Epidermal melanocyte (primary cell): ENCODE data around the gene LHFPL3.

Experiments used
- DNase-seq: peaks from one replicate; pipeline ENCODE4 v3.0.0; 2011; ENCODE audit warnings: low spot score; ENCODE audit not compliant: insufficient read length

The LHFPL3 gene

GRCh38 chr7:104839842-104840241, 511.4 kb downstream of the LHFPL3 start:
- DNase-seq, result no peak

DNA sequence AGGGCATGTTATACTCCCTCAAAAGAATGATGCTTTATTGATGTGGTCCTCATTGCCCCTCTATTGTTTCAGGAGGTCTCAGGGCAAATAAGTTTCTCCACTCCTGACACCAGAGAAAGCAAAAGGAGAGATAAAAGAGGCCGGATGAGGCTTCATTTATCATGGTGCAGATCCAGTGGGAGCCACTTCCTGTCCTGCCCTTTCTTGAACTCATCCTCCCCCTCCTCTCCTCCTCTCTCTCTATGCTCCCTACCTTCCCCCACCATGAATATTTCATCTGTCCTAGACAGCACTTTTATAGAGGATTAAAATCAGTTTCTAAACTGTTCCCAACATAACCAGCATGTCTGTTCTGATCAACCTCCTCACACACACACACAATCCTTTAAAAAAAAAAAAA, 513.4 kb downstream of the LHFPL3 start:
- no peak for DNase-seq

- no peak for DNase-seq
These were observed 514.8 kb downstream of the LHFPL3 start for GRCh38 chr7:104843198-104843597.

- DNase-seq, result no peak
These were observed 517.2 kb downstream of the LHFPL3 start for GRCh38 chr7:104845557-104845956.

- DNase-seq, result no peak
These were observed 518.3 kb downstream of the LHFPL3 start for GRCh38 chr7:104846731-104847130.

DNA sequence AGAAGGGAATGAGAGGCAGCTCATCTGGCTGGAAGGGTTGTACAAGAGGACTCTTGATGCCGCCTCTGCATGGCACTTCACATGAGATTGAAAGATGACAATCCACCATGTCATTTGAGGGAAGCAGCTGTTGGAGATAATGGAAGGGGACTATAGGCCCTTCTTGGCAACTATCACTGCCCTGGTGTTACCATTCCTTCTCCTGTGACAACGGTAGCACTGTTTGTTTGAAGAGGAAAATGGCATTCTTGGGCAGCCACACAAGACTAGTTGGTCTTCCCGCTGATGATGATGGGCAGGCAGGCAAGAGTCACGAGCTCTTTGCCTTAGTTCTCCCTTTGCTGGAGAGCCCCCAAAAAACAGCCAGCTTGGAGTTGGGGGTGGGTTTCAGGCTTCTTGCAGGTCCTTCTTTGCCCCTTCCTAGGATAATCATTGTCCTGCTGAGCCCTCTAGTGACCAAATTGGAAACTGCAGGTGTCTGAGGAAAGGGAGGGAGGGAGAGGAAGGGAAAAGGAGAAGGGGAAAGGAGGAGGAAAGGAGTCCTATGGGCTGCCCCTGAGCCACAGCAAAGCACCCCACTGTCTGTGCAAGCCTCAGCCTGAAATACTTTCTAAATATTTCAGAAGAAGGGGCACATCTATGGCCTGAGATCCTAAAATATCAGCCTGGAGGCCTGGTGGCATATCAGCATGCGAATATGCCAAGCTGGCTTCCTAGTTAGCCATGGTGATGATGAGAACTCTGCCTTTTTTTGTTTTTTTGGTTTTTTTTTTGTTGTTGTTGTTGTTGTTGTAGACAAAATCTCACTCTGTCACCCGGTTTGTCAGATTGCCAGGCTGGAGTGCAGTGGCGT, 520.0 kb downstream of the LHFPL3 start:
- DNase-seq, result peak; percentile 32

DNA sequence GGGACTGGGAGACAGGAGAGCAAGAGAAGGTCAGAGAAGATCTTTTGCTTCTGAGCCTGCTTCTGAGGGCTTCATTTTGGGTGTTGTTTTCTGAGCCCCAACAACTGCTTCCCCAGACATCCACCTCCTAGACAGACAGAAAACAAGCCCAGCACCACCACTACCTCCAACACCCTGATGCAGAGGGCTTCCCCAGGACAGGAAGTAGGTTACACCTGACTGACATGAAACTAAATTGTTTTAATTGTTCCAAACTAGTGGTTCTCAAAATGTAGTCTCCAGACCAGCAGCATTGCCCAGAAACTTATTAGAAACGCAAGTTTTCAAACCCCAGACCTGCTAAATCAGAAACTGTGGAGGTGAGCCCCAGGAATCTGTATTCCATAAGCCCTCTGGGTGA, 522.0 kb downstream of the LHFPL3 start:
- DNase-seq, result no peak

- no peak for DNase-seq
These were observed 522.9 kb downstream of the LHFPL3 start for GRCh38 chr7:104851268-104851667.

GRCh38 chr7:104852386-104852785, 524.0 kb downstream of the LHFPL3 start:
- no peak for DNase-seq

DNA sequence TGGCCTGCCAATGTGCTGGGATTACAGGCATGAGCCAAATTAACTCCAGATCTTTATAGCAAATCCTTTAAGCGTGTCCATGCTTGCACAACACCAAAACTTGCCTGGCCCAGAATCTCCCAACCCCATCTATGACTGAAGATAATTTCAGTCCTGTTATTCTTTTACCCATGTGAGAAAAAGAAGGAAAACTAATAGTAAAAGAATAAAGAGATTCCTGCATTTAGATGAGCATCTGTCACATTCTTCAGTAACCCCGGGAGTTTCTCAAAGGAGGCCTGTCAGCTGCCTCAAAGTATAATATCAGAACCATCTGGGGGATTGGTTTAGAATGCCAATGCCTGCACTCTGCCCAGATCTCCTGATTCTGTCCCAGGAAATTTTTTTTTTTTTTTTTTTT, 527.5 kb downstream of the LHFPL3 start:
- peak; percentile 28 for DNase-seq

DNA sequence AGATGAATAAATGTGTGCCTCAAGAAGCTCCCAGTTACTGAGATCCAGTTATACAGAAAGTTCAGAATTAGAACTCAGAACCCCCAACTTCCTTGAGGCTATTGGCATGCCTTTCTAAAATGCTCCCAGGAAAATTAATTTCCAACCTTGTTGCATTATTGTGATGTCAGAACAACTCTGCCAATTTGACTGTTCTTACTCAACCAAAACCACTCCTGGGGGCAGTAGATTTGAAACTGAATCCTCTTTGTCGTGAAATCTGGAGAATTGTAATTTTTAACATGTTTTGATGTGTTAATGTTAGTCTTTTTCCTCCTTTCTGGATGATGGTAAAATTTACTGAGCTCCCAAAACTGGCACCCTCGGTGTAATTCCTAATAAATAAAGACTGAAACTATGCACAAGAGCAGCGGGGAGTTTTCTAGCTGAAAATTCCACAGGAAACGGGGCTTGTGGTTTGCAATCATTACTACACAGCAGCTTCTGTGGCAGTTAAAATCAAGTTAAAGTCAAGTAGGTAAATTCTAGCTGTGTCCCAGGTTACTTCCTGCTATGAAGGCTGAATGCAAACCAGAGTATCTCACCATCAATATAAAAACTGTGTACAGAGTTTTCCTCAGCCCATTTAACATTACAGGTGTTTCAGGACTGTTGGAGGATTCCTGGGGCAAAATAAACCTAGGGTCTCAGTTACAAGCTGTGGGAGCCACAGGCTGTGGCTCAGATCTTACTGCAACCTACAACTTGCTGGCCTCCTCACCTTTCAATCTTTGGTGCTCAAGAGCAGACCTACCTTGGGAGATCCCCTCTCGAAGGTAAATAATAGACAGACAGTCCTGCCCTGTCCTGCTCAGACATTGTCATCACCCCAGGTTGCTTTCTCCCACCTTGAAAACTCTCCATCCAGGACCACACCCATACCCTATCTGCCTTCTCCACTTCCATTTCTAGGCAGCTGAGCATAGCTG, 529.3 kb downstream of the LHFPL3 start:
- no peak for DNase-seq

GRCh38 chr7:104859754-104860426, 531.5 kb downstream of the LHFPL3 start:
- no peak for DNase-seq

- no peak for DNase-seq
These were observed 533.5 kb downstream of the LHFPL3 start for GRCh38 chr7:104861729-104862390.

DNA sequence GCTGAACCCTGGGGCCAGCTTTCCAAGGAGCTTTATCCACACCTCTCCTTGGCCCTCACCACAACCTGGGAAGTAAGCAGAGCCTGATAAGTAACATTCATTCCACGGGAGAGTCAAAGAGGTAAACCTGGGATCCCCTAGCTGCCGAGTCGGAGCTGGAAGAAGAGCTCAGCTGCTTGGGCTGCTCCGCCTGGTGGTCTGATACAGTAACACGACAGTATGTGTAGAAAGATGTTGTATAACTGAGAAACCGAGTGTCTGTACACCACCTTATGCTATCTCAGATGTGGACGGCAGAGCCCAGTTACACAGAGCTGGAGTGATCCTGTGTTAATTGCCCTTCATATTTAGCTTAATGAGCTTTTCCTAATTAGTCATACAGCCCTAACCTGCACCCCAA, 534.3 kb downstream of the LHFPL3 start:
- no peak for DNase-seq

DNA sequence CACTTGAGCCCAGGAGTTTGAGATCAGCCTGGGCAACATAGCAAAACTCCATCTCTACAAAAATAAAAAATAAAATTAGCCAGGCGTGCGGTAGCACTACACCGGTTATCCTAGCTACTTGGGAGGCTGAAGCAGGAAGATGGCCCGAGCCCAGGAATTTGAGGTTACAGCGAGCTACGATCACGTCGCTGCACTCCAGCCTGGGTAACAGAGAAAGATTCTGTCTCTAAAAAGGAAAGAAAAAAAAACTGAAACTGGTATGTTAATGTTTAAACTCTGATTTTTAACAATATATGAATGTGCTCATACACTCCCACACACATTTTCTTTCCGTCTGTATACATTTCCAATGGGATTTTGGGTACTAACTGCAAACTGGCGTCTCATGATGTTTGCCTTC, 545.0 kb downstream of the LHFPL3 start:
- no peak for DNase-seq

DNA sequence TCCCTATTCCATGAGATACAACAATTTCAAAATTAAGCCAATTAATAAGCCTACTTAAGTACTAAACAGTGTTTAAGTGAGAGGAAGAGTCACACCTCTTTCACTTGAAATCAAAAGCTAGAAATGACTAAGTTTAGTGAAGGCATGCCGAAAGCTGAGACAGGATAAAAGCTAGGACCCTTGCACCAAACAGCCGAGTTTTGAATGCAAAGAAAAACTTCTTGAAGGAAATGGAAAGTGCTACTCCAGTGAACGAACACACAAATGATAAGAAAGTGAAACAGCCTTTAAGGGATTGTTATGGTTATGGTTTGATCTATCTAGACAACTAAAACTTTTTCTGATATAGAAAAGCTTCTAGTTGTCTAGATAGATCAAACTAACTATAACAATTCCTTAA, 550.2 kb downstream of the LHFPL3 start:
- DNase-seq, result no peak

GRCh38 chr7:104883248-104883717, 554.9 kb downstream of the LHFPL3 start:
- DNase-seq, result no peak

DNA sequence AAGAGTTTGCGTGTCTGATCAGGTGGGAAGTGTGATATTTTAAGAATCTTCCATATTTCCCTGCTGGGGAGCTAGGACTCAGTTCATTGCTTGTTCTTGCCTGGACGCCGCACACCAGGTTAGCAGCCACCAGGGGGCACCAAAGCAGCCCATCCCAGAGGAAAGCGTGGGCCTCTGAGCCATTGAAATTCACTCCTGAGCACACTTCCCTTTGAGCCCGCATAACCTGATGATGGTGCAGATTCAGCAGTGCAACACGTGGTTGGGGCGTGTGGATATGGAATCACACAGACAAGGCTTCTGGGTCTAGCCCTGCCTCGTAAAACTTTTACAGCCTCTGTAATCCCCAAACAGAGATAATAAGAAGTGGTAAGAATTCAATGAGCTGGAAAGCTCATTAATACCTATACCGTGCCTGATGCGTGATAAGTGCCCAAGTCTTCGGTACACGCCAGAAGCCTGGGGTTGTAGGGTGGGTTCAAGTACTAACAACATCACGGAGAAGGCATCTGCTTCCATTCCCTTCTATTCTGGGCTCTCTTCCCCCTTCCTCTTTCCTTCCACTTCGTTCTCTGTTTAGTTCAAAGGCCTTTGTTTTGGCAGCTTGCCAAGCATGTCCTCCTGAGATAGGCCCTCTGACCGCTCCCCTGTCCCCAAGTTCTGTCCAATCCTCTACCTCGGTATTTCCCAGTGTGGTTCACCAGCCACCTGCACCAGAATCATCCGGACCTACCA, 555.5 kb downstream of the LHFPL3 start:
- peak; percentile 85 for DNase-seq

GRCh38 chr7:104886651-104887050, 558.2 kb downstream of the LHFPL3 start:
- no peak for DNase-seq

- DNase-seq, result no peak
These were observed 561.8 kb downstream of the LHFPL3 start for GRCh38 chr7:104890216-104890615.
